Smooth muscle cell (in vitro differentiated cells): ENCODE measurements around the gene EHHADH. TPM values are rescaled to one million over a fixed set of nuclear protein-coding genes. Genes with fewer than 3 reads are reported as not detected.

Source experiments
- DNase-seq: peaks from one replicate; lab custom pipeline; 2025; ENCODE audit not compliant: unreplicated experiment; lab: John Stamatoyannopoulos, UW
- H2AFZ ChIP-seq: fragments of 200-600 bp; sonication (generic); 2 replicates; pipeline ENCODE4 v1.6.0; 2016; ENCODE audit warnings: antibody characterized with exemption, low read depth, mild to moderate bottlenecking
- H3F3A ChIP-seq: fragments of 200-600 bp; sonication (generic); 2 replicates; pipeline ENCODE4 v1.6.0; 2017; ENCODE audit warnings: antibody characterized with exemption, low read depth
- H3K27ac ChIP-seq: fragments of 200-600 bp; sonication (generic); 2 replicates; pipeline ENCODE4 v1.5.1; 2016; ENCODE audit warnings: low read depth, mild to moderate bottlenecking
- H3K27me3 ChIP-seq: fragments of 200-600 bp; sonication (generic); 2 replicates; pipeline ENCODE4 v1.6.1; 2016; ENCODE audit warnings: low read depth, mild to moderate bottlenecking
- H3K36me3 ChIP-seq: fragments of 200-600 bp; sonication (generic); 2 replicates; pipeline ENCODE4 v1.5.1; 2016; ENCODE audit warnings: low read depth
- H3K4me1 ChIP-seq: fragments of 200-600 bp; sonication (generic); 2 replicates; pipeline ENCODE4 v1.5.1; 2016; ENCODE audit warnings: low read depth
- H3K4me2 ChIP-seq: fragments of 200-600 bp; sonication (generic); 2 replicates; pipeline ENCODE4 v1.6.0; 2016; ENCODE audit warnings: mild to moderate bottlenecking
- H3K4me3 ChIP-seq: fragments of 200-600 bp; sonication (generic); 2 replicates; pipeline ENCODE4 v1.5.1; 2016; ENCODE audit warnings: mild to moderate bottlenecking
- H3K79me2 ChIP-seq: fragments of 200-600 bp; sonication (generic); 2 replicates; pipeline ENCODE4 v1.6.0; 2016; ENCODE audit warnings: low read depth, mild to moderate bottlenecking
- H3K9ac ChIP-seq: fragments of 200-600 bp; sonication (generic); 2 replicates; pipeline ENCODE4 v1.6.0; 2016; ENCODE audit warnings: low read depth
- H3K9me3 ChIP-seq: fragments of 200-600 bp; sonication (generic); replicated peaks from 2 replicates; pipeline ENCODE4 v1.5.1; 2016; ENCODE audit warnings: low read depth
- H4K20me1 ChIP-seq: fragments of 200-600 bp; sonication (generic); 2 replicates; pipeline ENCODE4 v1.6.0; 2016; ENCODE audit warnings: low read depth
- CTCF ChIP-seq: fragments of 200-600 bp; sonication (generic); IDR thresholded peaks from 2 replicates; pipeline ENCODE4 v1.5.1; 2017; ENCODE audit warnings: borderline replicate concordance, mild to moderate bottlenecking, antibody characterized with exemption; ENCODE audit not compliant: insufficient read depth, poor library complexity, severe bottlenecking
- WGBS: methylation state at CpG from one replicate; pipeline ENCODE4 v1.1.7; 2016; ENCODE audit warnings: low lambda C conversion rate; 5-methylcytosine and 5-hydroxymethylcytosine counted together
- polyA plus RNA-seq: library from polyadenylated mRNA; unstranded; fragments of >200 nt; fragmentation: Nextera tagmentation; extraction: Ambion mirVana; gene quantifications from 2 replicates; pipeline ENCODE4 v1.2.1, GENCODE V29; 2016
- total RNA-seq: library from RNA; depleted of rRNA; stranded (reverse); fragments of >200 nt; gene quantifications from 2 replicates; pipeline ENCODE4 v1.2.3, GENCODE V29; 2014

EHHADH gene
- total and polyA plus RNA-seq, 2 experiments from 2014 or later, result 2.7 to 2.9 TPM

GRCh38 chr3:185150561-185150960 lies 103.3 kb downstream of the EHHADH start:
- Histone ChIP-seq H3K79me2 (no peaks in the 10 kb centered on the region), H3K9me3 (no peaks in the 10 kb centered on the region), H2AFZ (no peak overlapping the region), H3F3A (no peaks in the 10 kb centered on the region), H3K9ac (no peak overlapping the region), H3K27ac (no peak overlapping the region), H3K4me1 (peaks cover 18% of the 10 kb centered on the region), H4K20me1 (no peaks in the 10 kb centered on the region), H3K36me3 (no peaks in the 10 kb centered on the region), H3K4me2 (no peak overlapping the region), H3K27me3 (peaks cover 69% of the 10 kb centered on the region), H3K4me3 (no peak overlapping the region)
- 92% methylated on average over 1 of the region's 1 CpG for WGBS
- no peak for DNase-seq
- no peak for TF ChIP-seq CTCF

DNA sequence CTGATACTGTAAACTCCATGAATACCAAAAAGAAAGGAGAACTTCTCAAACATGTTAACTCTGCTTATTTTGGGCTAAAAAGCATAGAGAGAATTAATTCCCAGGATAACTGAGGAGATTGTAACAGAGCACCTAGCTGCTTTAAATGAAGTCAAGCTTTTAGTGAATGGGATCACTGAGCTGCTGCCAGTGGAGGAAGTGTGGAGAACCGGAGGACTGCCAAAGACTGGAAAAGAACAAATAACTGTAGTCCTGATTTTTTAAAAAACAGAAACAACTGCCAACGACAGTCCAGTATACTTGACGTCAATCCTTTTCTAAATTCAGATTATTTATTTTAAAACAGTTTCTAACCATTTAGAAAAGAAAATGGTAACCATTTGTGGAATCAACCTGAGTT lies 104.3 kb downstream of the EHHADH start:
- DNase-seq, result no peak
- H2AFZ ChIP-seq, result no peak overlapping the region
- H3K4me1 ChIP-seq, result peaks cover 18% of the 10 kb centered on the region
- no peak for TF ChIP-seq CTCF
- 88% methylated on average over 3 of the region's 3 CpGs for WGBS
- H3K9ac ChIP-seq, result no peak overlapping the region
- no peaks in the 10 kb centered on the region for H3K9me3 ChIP-seq
- H3F3A ChIP-seq, result no peaks in the 10 kb centered on the region
- H3K27ac ChIP-seq, result no peak overlapping the region
- H4K20me1 ChIP-seq, result no peaks in the 10 kb centered on the region
- no peak overlapping the region for H3K4me3 ChIP-seq
- peaks cover 66% of the 10 kb centered on the region for H3K27me3 ChIP-seq
- no peaks in the 10 kb centered on the region for H3K36me3 ChIP-seq
- H3K79me2 ChIP-seq, result no peaks in the 10 kb centered on the region
- no peak overlapping the region for H3K4me2 ChIP-seq

- Histone ChIP-seq H3K36me3 (no peaks in the 10 kb centered on the region), H3F3A (no peaks in the 10 kb centered on the region), H3K9me3 (no peaks in the 10 kb centered on the region), H3K4me1 (no peaks in the 10 kb centered on the region), H3K4me2 (no peak overlapping the region), H3K4me3 (no peak overlapping the region), H3K9ac (no peak overlapping the region), H4K20me1 (no peaks in the 10 kb centered on the region), H3K27me3 (peaks cover 38% of the 10 kb centered on the region), H2AFZ (no peak overlapping the region), H3K27ac (no peak overlapping the region), H3K79me2 (no peaks in the 10 kb centered on the region)
- WGBS, result 93% methylated on average over 6 of the region's 6 CpGs
- no peak for TF ChIP-seq CTCF
- no peak for DNase-seq
Observed at GRCh38 chr3:185145511-185145910, 108.3 kb downstream of the EHHADH start.

DNA sequence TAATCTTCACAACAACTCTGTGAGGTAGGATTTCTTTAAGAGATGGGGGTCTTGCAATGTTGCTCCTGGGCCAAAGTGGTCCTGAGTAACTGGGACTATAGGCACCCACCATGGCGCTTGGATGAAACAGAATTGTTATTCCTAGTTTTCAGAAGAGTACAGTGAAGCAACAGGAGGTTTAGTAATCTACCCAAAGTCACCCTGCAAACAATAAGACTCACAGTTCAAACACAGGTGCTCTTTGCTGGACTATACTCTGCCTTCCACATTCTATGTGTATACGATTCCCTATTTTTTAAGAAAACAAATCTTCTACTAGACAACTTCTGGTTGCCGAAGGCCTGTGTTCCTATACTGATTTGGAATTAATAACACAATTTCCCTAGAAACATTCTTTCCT lies 109.1 kb downstream of the EHHADH start:
- Histone ChIP-seq H3K9me3 (no peaks in the 10 kb centered on the region), H4K20me1 (no peaks in the 10 kb centered on the region), H3K4me2 (no peak overlapping the region), H3K9ac (no peak overlapping the region), H3K27ac (no peak overlapping the region), H3K4me3 (no peak overlapping the region), H3K4me1 (no peaks in the 10 kb centered on the region), H2AFZ (no peak overlapping the region), H3K79me2 (no peaks in the 10 kb centered on the region), H3K27me3 (peaks cover 31% of the 10 kb centered on the region), H3K36me3 (no peaks in the 10 kb centered on the region), H3F3A (no peaks in the 10 kb centered on the region)
- DNase-seq, result no peak
- 86% methylated on average over 3 of the region's 3 CpGs for WGBS
- no peak for TF ChIP-seq CTCF
